CD4-positive, alpha-beta T cell treated with Interleukin-12 subunit alpha and Interleukin-12 subunit beta, for 1 hour (primary cell): ENCODE data around the gene ZNF142.

ENCODE experiments used
- DNase-seq: peaks from one replicate; pipeline ENCODE4 v3.0.0-alpha.2; 2020

Gene ZNF142

DNA sequence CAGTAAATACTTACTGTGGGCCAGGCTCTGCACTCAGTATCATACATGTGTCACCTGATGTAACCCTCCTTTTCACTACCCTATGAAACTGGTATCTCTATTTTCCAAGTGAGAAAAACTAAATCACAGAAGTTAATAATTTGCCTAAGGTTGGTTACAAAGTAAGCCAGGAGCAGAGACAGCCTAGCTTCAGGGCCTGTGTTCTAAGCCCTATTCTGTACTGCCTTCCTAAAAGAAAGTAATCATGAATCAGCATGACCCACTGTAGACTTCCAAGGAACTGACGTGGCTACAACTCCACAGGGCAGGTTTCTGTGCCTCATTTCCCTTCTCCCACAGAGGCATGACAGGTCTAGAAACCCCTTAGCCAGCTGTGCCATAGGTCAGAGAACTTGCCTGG lies 14.3 kb downstream of the ZNF142 start:
- no peak for DNase-seq

DNA sequence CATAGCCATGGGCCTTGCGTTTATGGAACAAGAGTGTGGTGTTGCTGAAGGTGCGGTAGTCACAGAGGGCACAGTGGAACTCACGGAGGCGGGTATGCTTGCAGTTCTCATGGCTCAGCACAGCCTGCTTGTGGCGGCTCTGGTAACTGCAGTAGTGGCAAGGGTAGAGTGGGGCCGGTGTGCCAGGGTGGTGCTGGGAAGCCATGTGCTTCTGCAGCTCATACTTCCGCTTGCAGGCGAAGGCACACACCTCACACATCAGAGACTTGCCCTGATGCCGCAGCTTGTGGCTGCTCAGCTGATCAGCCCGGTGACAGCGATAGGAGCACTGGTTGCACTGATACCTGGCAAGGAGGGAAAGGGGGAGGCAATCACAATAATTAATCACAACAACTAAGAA lies 14.7 kb downstream of the ZNF142 start:
- no peak for DNase-seq

DNA sequence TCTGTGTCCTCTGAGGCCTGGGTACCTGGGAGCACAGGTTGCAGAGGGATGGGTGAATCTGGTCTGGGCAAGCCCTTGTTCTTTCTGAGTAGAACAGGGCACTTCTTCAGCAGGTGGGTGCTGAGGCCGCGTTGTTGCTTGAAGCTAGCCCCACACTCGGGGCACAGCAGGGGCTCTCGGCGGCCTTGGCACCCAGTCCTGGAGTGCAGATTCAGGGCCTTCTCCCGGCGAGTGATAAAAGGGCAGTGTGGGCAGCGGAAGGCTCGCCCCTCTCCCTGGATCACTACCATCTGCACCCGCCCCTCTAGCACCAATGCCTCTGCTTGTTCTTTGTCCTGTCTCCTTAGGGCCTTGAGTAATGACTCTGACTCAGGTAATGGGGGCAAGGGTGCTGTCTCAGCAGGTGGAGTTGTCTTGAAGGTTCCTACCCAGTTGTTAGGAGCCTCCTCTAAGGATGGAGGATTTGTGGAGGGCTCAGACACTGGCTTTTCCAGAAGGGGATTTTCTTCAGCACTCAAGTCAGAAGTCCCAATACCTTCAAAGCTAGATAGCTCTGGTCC lies 15.6 kb downstream of the ZNF142 start:
- DNase-seq: no peak

DNA sequence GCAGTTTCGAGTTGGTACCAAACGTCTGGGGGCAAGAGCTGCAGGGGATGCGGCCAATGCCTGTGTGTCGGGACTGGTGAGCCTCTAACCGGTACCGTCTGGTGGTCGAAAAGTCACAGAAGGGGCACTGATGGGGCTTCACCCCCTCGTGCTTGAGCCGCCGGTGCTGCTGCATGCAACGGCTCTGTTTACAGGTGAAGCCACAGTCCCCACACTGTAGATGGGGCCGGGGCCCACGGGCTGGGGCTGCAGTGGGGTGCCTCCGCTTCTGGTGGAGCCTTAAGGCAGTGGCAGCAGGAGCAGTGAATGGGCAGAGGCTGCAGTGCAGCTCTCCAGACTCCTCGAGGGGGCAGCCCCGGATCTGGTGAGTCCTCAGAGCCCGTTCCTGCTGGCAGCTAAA lies 16.6 kb downstream of the ZNF142 start:
- no peak for DNase-seq

DNA sequence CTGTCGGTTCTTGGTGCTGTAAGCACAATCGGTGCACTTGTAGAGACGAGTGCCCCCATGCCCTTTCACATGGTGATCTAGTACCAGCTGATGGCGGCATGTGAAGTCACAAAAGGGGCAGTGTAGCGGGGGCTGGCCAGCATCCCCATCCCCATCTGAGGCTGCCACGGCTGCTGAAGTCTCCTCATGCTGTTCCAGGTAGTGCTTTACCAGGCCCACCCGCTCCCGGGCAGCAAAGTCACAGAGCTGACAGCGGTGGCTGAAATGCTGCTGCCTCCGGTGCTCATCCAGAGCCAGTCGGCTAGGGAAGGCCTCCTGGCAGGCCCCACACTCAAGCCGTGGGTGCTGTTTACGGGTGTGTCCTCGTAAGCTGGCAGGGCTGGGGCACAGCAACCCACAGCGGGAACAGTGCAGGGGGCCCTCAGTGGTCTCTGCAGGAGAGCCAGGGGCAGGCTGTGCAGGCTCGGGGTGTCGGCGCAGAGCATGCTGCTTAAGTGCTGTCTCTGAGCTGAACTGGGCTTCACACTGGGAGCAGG lies 17.2 kb downstream of the ZNF142 start:
- no peak for DNase-seq

DNA sequence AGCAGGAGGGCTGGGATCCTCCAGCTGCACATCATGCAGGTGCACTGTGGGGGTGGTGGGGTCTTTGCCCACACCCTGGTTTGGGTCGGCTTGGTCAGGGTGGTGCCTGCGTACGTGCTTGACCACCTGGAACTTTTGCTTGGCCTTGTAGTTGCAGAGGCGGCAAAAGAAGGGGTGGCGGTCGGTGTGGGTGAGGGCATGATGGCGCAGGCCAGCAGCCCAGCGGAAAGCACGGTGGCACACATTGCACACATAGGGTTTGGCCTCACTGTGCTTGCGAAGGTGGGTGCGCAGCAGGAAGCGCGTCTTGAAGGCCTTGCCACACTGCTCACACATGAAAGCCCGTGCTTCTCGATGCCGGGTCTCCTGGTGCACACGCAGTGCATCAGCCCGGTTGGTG lies 21.1 kb downstream of the ZNF142 start:
- DNase-seq: no peak

DNA sequence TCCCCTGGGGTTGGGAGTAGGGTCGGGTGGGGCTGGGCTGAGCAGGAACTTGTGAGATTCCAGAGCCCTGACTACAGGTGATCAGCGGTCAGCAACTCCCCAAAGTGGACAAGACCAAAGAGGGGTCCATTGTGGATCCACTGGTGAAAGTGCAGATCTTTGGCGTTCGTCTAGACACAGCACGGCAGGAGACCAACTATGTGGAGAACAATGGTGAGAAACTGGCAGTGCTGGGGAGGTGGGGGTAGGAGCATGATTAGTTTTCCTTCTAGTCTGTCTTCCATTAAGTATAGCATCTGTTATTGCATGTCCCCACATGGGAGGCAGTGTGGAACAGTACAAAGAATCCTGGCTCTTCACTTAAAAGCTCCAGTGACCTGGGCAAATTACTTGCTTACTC lies 23.7 kb downstream of the ZNF142 start:
- DNase-seq: no peak

DNA sequence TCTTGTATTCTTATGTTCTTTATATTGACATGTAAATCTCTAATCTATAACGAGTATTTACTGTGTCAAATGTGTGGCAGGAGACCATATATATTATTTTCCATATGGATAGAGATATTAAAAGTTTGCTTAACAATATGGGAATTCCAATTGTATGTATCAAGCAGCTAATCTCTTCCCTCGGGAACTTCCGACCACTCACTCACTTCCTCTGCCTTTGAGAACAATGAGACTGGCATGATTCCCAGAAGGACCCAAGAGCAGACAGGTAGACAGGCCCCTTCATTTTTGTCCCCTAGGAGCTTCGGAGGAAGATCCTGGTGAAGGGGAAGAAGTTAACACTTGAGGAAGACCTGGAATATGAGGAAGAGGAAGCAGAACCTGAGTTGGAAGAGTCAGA lies 27.6 kb downstream of the ZNF142 start:
- DNase-seq: no peak

DNA sequence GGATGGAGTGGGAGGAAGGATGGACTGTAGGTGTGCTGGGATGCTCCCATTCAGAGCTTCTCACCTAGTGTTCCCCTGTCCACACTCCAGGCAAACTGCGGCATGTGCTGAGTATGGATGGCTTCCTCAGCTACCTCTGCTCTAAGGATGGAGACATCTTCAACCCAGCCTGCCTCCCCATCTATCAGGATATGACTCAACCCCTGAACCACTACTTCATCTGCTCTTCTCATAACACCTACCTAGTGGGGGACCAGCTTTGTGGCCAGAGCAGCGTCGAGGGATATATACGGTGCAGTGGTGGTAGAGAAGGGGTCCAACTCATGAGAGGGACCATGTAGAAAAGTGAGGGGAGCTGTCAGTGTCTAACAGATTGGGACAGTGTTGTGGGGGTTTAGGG lies 31.5 kb downstream of the ZNF142 start:
- DNase-seq: no peak

DNA sequence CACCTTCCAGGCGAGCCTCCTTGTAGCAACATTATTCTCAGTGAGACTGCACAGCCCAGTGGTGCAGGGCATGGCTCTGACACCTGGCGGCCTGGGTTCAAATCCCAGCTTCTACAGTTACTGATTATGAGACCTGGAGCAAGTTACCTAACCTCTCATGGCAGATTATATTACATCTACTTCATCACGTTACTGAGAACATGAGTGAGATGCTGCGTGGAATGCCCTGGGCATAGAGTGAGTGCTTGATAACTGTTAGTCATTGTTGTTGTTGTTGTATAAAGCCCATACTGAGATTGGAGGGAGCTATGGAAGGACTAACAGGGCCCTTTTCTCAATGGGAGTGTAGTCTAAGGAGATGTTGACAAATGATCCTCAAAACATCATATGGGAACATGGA lies 33.1 kb downstream of the ZNF142 start:
- DNase-seq: no peak

DNA sequence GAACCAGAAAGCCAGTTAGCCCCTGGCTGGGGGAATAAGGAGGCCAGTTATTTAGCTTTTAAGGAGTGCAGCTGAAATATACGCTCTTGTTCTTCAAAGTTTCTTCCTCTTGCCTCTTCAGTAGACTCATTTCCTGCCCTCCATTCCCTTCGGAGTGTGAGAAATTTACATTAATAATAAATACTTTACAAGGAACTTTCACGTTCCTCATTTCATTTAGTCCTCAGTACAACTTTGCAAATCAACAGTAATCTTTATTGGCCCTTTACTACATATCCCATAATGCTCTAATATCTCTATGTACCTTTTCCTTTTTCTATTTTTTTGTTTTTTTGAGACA lies 36.1 kb downstream of the ZNF142 start:
- no peak for DNase-seq

DNA sequence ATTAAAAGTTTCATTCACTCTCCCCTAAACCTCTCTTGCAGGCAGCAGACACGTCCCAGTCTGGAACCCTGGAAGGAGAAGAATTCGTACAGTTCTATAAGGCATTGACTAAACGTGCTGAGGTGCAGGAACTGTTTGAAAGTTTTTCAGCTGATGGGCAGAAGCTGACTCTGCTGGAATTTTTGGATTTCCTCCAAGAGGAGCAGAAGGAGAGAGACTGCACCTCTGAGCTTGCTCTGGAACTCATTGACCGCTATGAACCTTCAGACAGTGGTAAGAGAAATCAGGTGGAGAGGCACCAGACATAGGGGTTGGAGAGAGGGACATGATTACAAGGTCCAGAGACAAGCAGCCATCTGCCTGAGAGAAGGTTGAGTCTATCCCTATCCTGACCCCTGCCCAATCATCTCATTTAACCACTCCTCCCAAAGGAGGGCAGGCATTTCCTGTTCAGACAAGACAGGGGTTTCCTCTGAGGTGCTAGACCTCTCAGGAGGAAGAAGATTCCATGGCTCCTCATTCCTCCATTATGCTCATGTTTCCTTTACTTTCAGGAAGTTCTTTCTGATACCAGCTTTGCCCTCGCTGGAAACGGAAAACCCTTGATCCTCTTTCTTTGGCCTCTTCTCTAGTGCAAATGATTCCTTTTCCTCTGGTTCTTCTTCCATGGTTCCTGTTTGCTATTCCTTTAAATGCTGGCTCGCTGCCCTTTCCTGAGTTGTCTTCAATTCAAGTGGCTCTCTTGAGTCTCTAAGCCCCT lies 36.6 kb downstream of the ZNF142 start:
- DNase-seq: no peak

DNA sequence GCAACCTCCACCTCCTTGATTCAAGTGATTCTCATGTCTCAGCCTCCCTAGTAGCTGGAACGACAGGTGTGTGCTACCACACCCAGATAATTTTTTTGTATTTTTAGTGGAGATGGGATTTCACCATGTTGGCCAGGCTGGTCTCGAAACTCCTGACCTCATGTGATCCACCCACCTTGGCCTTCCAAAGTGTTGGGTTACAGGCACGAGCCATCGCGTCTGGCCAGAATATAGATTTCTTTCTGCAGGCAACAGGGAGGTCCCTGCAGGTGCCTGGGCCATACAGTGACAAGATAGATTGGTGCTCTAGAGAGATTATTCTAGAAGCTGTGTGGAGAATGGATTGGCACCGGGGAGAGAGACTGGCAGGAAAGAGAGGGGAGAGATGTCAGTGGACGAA lies 38.4 kb downstream of the ZNF142 start:
- DNase-seq: no peak

DNA sequence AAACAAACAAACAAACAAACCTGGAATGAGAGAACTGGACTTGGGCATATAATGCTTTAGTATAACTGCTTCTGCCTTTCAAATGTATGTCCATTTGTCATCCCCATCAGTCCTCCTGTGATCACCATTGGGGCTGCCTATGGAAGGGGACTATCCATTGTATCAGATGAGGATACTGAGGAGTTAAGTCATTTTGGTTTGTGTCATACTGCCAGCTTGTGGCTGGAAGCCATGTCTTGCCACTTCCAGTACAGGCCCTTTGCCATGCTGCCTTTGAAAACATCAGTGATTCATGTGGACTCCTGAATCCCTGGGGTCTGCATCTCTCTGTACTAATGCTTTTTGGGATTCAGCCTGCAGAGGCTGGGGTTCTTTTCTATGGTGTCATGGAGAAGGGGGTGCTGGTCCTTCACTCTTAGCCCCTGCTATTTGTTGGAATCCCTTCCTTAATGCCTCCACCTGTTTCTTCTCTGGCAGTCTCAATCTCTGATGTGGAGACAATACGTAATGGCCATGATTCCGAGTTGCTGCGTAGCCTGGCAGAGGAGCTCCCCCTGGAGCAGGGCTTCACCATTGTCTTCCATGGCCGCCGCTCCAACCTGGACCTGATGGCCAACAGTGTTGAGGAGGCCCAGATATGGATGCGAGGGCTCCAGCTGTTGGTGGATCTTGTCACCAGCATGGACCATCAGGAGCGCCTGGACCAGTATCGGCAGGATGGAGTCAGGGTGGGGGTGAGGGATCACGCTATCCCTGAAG lies 41.1 kb downstream of the ZNF142 start:
- DNase-seq: no peak

DNA sequence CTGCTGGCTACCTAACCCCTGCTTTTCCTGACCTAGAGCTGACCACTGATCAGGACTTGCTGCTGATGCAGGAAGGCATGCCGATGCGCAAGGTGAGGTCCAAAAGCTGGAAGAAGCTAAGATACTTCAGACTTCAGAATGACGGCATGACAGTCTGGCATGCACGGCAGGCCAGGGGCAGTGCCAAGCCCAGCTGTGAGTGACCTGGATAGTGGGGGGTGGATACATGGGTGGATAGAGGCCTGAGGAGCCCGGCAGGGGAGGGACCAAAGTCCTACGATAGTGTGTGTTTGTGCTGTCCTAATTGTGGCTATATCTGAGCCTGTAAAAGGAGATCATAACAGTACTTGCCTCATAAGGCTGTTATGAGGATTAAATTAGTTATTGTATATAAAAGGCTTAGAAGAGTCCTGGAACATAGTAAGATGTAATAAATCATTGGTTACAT lies 43.5 kb downstream of the ZNF142 start:
- DNase-seq: no peak

DNA sequence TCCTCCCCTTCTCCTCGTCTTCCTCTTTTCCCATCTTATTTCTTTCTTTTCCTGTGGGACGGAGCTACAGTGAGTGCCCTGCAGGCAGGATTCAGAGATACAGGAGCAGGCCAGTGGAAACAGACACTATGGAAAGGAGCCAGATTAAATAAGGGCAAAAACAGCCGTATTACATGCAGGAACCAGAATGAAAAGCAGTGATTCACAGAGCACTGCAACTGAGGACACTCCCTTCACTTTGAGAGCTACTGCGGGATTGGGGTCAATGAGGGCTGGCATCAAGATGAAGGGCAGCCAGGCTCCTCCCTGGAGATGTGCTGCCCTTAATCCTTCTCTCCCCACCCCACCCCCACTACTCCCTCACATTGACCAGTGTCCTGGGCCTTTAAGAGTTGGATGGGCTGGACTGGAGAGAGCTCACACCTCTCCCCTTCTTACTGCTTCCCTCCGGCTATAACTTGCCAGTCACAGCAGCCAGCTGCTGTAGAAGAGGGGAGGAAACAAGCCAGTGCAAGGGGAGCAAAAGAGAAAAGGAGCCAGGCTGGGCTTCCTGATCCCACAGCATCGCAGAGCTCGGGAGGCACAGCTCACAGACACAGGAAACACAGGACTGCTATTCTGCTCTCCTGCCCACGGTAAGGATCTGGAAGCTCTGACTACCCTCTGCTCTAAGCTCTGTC lies 51.8 kb downstream of the ZNF142 start, which contains the start of gene PLCD4:
TSS of gene PLCD4 (plus strand) at position 464 of the 680 bp plus-strand sequence. CDS start 7,841 bp downstream, outside the sequence.
- no peak for DNase-seq

DNA sequence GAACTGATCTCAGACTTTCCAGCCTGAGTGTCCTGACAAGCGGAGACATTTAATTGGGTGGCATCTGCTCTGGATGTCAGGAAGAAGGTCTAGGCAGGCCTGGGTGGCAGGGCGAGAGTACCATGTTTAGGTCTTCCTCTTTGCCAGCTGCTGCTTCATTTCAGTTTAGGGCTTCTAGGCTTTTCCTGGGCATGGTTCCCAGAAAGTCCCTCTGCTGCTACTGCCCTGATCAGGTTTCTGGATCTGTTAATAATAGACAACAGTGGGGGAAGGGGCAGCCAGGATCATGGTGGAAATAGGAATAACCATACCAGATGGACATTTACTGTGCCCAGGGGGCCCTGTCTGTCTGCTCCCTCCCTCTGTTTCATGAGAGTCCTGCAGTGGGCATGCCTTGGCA lies 54.0 kb downstream of the ZNF142 start:
- DNase-seq: no peak
